GM18520 (cell line): ENCODE data around the gene PDE1C.

ENCODE experiments used
- ATAC-seq: cut with Tn5 transposase; IDR thresholded peaks from one replicate; pipeline ENCODE4 v1.9.1; 2021; ENCODE audit not compliant: unreplicated experiment

PDE1C gene

GRCh38 chr7:31785101-31785500 is 285.1 kb downstream of the PDE1C start:
- ATAC-seq = no peak

GRCh38 chr7:31783221-31783620 is 287.0 kb downstream of the PDE1C start:
- no peak for ATAC-seq

GRCh38 chr7:31782411-31782991 is 287.7 kb downstream of the PDE1C start:
- peak; percentile 46 for ATAC-seq

GRCh38 chr7:31778296-31778695 is 291.9 kb downstream of the PDE1C start:
- ATAC-seq = no peak

GRCh38 chr7:31776616-31777015 is 293.6 kb downstream of the PDE1C start:
- no peak for ATAC-seq

GRCh38 chr7:31775556-31775955 is 294.7 kb downstream of the PDE1C start:
- no peak for ATAC-seq

- no peak for ATAC-seq
Observed at GRCh38 chr7:31772211-31772610, 298.0 kb downstream of the PDE1C start.

- no peak for ATAC-seq
Observed at GRCh38 chr7:31767686-31768358, 302.4 kb downstream of the PDE1C start.

GRCh38 chr7:31764462-31764861 is 305.7 kb downstream of the PDE1C start:
- ATAC-seq = no peak

GRCh38 chr7:31763548-31763947 is 306.7 kb downstream of the PDE1C start:
- ATAC-seq = no peak

- ATAC-seq = no peak
Observed at GRCh38 chr7:31761646-31762045, 308.6 kb downstream of the PDE1C start.

- no peak for ATAC-seq
Observed at GRCh38 chr7:31758755-31759154, 311.5 kb downstream of the PDE1C start.

- no peak for ATAC-seq
Observed at GRCh38 chr7:31751726-31752125, 318.5 kb downstream of the PDE1C start.

GRCh38 chr7:31748084-31748483 is 322.1 kb downstream of the PDE1C start:
- ATAC-seq = no peak

GRCh38 chr7:31747553-31747952 is 322.7 kb downstream of the PDE1C start:
- ATAC-seq = no peak

GRCh38 chr7:31744294-31744874 is 325.8 kb downstream of the PDE1C start:
- no peak for ATAC-seq

- no peak for ATAC-seq
Observed at GRCh38 chr7:31741852-31742251, 328.4 kb downstream of the PDE1C start.

GRCh38 chr7:31735991-31736982 is 333.9 kb downstream of the PDE1C start:
- ATAC-seq = no peak

- ATAC-seq = no peak
Observed at GRCh38 chr7:31734456-31734855, 335.8 kb downstream of the PDE1C start.

- no peak for ATAC-seq
Observed at GRCh38 chr7:31729195-31729804, 340.9 kb downstream of the PDE1C start.

- no peak for ATAC-seq
Observed at GRCh38 chr7:31724696-31725095, 345.5 kb downstream of the PDE1C start.
